Measurements from ENCODE around the gene CTAGE15.
"Not testable (repeated sequence)": the region's sequence is repeated elsewhere in the genome, so short reads cannot be mapped to it uniquely, and the experiment has no call there.

CTAGE15 gene

DNA sequence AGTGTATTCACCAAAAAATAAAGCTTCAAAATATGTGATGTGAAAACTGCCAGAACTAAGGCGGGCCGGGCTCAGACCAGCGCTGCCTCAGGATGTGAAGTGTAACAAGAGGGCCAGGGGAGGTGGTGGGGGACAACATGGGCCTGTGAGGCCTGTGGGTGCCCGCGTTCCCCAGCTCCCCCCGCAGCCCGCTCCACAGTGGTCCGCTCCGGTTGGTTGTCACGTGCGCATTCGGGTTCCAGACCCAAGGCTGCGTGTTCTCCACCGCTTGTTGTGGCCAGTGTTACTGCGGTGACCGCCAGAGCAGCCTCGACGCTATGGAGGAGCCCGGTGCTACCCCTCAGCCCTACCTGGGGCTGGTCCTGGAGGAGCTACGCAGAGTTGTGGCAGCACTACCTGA, at the start of gene CTAGE15:
TSS of gene CTAGE15 (plus strand) at position 301 of the 400 bp plus-strand sequence. CDS start at position 318, 17 bp downstream.
- DNase-seq: not testable (repeated sequence)

GRCh38 chr7:143522309-143522916, 49.2 kb upstream of the CTAGE15 start:
- not testable (repeated sequence) for DNase-seq

GRCh38 chr7:143531169-143531926, 40.3 kb upstream of the CTAGE15 start:
- DNase-seq: not testable (repeated sequence)

- not testable (repeated sequence) for DNase-seq
Measured at GRCh38 chr7:143531932-143532331, 39.7 kb upstream of the CTAGE15 start.

DNA sequence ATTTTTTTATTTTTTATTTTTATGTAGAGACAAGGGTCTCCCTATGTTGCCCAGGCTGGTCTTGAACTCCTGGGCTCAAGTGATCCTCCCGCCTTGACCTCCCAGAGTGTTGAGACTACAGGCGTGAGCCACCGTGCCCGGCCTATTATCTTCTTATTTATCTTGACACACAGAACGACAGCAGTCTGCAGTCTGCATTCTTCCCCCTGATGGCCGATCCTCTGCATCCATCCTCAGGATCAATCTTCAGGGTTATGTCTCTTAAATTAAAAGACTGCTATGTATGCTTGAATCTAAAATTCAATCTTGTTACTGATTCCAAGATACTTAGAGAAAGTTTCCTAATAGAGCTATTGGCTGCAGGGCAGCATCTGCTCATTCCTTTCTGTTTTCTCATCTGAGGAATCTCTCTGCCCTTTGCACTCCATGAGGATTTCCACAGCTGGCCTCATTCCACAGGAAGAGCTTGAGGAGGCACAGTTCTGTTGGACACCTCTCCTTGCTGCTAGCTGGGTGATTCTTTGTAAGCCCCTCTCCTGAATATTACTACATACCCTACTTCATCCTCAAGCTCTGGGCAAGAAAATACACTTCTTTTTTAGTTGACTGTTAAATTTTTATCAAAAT, 38.3 kb upstream of the CTAGE15 start:
- DNase-seq: not testable (repeated sequence)

DNA sequence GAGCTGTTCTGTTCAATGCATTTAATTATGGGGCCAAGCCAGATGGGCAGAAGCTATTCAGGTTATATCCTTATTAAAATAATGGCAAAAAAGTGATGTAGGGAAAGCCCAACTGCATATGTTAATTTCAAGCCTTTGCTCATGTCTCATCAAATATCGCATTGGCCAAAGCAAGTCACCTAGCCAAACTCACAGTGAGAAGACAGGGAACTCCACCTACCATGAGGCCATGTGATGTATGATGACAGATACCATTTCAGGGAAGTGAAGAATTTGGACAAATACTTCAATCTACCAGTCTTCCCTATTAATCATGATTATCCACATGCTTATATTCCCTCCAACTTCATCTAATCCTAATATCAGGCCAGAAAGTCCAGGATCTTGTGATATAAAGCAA, 35.2 kb upstream of the CTAGE15 start:
- not testable (repeated sequence) for DNase-seq

DNA sequence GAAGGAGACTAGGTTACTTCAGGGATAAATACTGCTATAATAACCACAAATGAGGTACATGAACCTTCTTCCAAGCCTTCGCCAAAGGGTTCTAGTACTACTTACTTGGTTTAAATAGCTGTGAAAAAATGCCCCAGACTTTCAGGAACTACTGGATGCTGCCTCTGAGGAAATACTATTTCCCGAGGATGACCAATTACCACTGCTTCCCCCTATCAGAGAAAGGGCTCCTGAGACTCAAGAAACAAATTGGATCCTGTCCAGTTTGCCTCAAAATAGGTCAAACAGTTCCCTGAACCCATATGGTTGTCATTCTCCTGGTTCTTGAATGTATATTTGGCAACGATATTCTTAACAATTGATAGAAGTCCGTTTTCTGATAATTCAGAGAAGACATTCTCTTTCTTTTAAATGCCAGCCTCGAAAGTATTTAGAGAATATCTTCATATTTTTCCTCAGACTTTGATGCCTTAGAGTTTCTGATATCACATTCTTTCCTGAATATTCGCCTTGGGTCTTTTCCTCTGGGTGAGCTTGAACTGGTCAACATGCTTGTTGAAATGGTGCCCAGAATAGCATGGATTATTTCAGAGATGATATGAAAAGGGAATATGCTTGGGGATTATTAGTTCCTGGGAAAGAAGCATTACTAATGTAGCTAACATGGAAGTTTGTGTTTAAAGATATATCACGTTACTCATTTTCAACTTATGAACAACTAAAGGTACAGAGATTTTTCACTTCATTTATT, 28.1 kb upstream of the CTAGE15 start:
- DNase-seq: not testable (repeated sequence)

DNA sequence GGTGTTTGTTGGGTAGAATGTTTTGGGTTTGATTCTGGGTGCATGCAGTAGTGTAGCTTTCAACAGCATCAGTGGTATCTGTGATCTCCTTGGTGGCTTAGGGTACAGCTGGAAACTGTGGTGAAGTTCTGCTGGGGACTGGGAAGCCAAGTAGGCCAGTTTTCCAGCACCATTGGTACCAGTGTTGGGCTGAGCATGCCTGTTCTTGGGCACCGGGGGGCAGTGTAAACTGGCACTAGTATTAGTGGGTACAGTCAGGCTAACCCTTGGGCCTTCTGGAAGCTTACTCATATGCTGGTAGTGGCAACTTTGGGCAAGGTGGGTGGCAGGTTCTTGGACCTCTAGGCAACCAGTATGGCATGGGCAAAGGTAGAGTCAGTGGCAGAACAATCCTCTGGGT, 15.6 kb upstream of the CTAGE15 start:
- not testable (repeated sequence) for DNase-seq

GRCh38 chr7:143563306-143563705, 8.3 kb upstream of the CTAGE15 start:
- not testable (repeated sequence) for DNase-seq

GRCh38 chr7:143566001-143566400, 5.6 kb upstream of the CTAGE15 start:
- DNase-seq: not testable (repeated sequence)

- not testable (repeated sequence) for DNase-seq
Measured at GRCh38 chr7:143588183-143588582, 16.6 kb downstream of the CTAGE15 start.

- DNase-seq: not testable (repeated sequence)
Measured at GRCh38 chr7:143589897-143590296, 18.3 kb downstream of the CTAGE15 start.

DNA sequence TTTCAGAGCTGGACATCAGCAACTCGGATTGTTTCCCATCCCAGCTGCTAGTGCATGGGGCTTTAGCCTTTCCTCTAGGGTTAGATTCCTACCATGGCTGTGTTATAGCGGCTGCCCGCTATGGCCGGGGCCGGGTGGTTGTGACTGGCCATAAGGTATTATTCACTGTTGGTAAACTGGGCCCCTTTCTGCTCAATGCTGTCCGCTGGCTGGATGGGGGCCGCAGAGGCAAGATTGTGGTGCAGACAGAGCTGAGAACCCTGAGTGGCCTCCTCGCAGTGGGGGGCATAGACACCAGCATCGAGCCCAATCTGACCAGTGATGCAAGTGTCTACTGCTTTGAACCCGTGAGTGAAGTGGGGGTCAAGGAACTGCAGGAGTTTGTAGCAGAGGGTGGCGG, 26.5 kb downstream of the CTAGE15 start:
- not testable (repeated sequence) for DNase-seq

DNA sequence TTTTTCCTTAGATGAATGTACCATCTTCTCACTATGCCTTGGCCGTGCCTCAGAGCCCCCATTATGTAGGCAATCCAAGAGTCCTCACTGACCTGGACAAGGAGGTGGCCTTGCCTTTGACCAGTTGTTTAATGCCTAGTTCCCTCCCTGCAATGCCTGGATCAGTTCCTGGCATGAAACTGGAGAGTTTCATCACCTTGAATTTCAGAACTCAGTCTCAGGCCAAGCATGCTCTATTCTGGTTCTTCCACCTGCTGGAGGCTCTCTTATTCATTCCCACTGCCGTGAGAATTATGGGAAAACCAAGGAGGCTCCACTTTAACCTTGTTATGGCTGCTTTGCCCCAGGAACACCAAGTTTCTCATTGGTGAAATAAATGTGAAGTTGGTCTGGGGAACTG, 31.9 kb downstream of the CTAGE15 start:
- not testable (repeated sequence) for DNase-seq

DNA sequence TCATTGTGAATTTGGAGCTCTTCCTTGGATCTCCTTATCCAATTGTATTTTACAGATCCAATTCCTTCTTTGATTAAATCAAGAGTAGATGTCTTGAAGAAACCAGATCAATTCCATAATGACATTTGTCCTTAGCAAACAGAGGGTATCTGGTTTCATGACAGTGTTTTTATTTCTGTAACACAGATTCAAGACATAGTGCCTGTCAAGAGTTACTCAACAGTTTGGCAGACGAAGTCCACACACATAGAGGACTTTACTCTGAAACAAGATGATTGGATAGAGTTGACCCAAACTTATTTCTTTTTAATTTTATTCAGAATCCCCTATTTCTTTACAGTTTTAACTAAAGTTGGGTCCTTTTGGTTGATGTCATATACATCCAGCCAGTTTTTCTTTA, 34.5 kb downstream of the CTAGE15 start:
- DNase-seq: not testable (repeated sequence)

DNA sequence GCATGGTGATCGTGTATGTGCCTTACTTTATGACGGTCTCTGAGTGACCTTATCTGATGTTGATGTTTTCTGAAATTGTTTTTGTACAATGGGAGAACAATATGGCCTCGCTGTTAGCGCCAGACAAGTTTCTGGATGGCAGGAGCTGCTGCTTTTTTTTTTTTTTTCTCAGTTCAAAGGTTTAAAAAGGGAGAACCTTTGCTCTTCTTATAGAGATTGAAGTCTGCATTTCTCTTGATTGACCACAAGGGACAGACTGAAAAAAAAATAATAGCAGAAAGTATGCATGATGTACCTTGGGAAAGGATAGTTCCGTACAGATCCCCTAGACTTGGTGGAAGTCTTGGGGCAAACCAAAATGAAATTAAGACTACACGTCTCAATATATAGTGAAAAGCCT, 43.9 kb downstream of the CTAGE15 start:
- not testable (repeated sequence) for DNase-seq

DNA sequence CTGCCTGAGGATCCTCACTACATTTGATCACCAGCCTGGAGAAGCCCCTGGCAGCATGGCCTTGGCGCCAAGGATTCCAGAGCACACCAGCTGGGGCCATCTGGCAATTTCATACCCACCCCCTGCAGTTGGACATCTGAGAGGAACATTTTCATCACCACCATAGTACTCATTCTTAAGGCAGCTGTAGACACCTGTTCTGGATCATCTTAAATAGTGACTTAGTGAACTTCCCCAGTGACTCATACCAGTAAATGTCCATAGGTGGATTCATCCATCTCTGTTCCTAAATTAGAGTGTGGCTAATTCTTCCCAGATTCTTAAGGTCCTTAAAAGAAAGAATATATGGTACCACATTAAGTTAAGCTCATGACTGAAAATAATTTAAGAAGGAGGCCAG, 45.6 kb downstream of the CTAGE15 start:
- not testable (repeated sequence) for DNase-seq

- DNase-seq: not testable (repeated sequence)
Measured at GRCh38 chr7:143620058-143620457, 48.5 kb downstream of the CTAGE15 start.

- not testable (repeated sequence) for DNase-seq
Measured at GRCh38 chr7:143620646-143621045, 49.0 kb downstream of the CTAGE15 start, which contains the start of gene TCAF2. TSS of gene TCAF2 (plus strand) at chr7:143620974.

GRCh38 chr7:143621175-143621574, 49.6 kb downstream of the CTAGE15 start:
- not testable (repeated sequence) for DNase-seq

- not testable (repeated sequence) for DNase-seq
Measured at GRCh38 chr7:143622130-143622529, 50.5 kb downstream of the CTAGE15 start.

Data from RPMI8226 (cell line).